NCI-H510A treated with DMSO at 0.1 percent for 48 hours (cell line): ENCODE measurements around the gene DNAH10.
A peak's percentile ranks its signal among the peaks of the same experiment; 100 is the strongest.

Source experiments
- DNase-seq: peaks from one replicate; lab custom pipeline; 2025; lab: John Stamatoyannopoulos, UW

Gene DNAH10

GRCh38 chr12:123948796-123949769 is 187.0 kb downstream of the DNAH10 start:
- DNase-seq: no peak

GRCh38 chr12:123949770-123950165 is 187.7 kb downstream of the DNAH10 start:
- no peak for DNase-seq

GRCh38 chr12:123950476-123951349 is 188.6 kb downstream of the DNAH10 start:
- DNase-seq: no peak

- no peak for DNase-seq
Measured at GRCh38 chr12:123951467-123951866, 189.4 kb downstream of the DNAH10 start.

- DNase-seq: no peak
Measured at GRCh38 chr12:123952037-123952436, 189.9 kb downstream of the DNAH10 start.

- no peak for DNase-seq
Measured at GRCh38 chr12:123954647-123955350, 192.7 kb downstream of the DNAH10 start.

- DNase-seq: no peak
Measured at GRCh38 chr12:123956249-123956648, 194.1 kb downstream of the DNAH10 start.

GRCh38 chr12:123957196-123957595 is 195.1 kb downstream of the DNAH10 start:
- no peak for DNase-seq

- no peak for DNase-seq
Measured at GRCh38 chr12:123958462-123958861, 196.4 kb downstream of the DNAH10 start.

- DNase-seq: no peak
Measured at GRCh38 chr12:123958876-123959275, 196.8 kb downstream of the DNAH10 start.

- DNase-seq: no peak
Measured at GRCh38 chr12:123960029-123960735, 198.1 kb downstream of the DNAH10 start.

GRCh38 chr12:123960856-123961255 is 198.8 kb downstream of the DNAH10 start:
- no peak for DNase-seq

- no peak for DNase-seq
Measured at GRCh38 chr12:123961585-123962345, 199.7 kb downstream of the DNAH10 start.

- DNase-seq: no peak
Measured at GRCh38 chr12:123962513-123962912, 200.4 kb downstream of the DNAH10 start.

- no peak for DNase-seq
Measured at GRCh38 chr12:123963821-123964220, 201.7 kb downstream of the DNAH10 start.

GRCh38 chr12:123965382-123965781 is 203.3 kb downstream of the DNAH10 start:
- DNase-seq: no peak

GRCh38 chr12:123966596-123966995 is 204.5 kb downstream of the DNAH10 start:
- DNase-seq: no peak

GRCh38 chr12:123967121-123967586 is 205.1 kb downstream of the DNAH10 start:
- no peak for DNase-seq

- no peak for DNase-seq
Measured at GRCh38 chr12:123971449-123971769, 209.3 kb downstream of the DNAH10 start.

GRCh38 chr12:123971770-123972456 is 209.8 kb downstream of the DNAH10 start:
- peak; percentile 86 for DNase-seq
